Left ventricle myocardium superior (tissue), 1 donor: ENCODE results near the gene DGAT2. TPM values are rescaled to one million over a fixed set of nuclear protein-coding genes. Genes with fewer than 3 reads are reported as not detected.
"Not testable (repeated sequence)": the region's sequence is repeated elsewhere in the genome, so short reads cannot be mapped to it uniquely, and the experiment has no call there.

Source experiments
- ATAC-seq: fragments of 200-7000 bp; cut with Tn5 transposase; one replicate; pipeline ENCODE4 v1.9.1; 2020; ENCODE audit warnings: mild to moderate bottlenecking, moderate library complexity
- DNase-seq: peaks from one replicate; pipeline ENCODE4 v3.0.0-alpha.2; 2020
- intact Hi-C: fragments of 100-400 bp; cut with micrococcal nuclease; formaldehyde crosslinking; loops from one replicate; pipeline ENCODE4 v1.11.0; 2022
- long read RNA-seq: library from polyadenylated mRNA; unstranded; transcript quantifications from one replicate; pipeline ENCODE4 v2.0.0, GENCODE V29; 2021
- total RNA-seq: library from RNA; stranded (reverse); fragmentation: NEBNext Ultra II Directional; extraction: Animal tissue kit (Norgen Biotek cat#: 25700); gene quantifications from one replicate; pipeline ENCODE4 v1.2.1, GENCODE V29; 2021
- donor health status: DM: no; HTN: yes; CAD: no; lungs with severe emphysema.

DGAT2 gene, protein sequence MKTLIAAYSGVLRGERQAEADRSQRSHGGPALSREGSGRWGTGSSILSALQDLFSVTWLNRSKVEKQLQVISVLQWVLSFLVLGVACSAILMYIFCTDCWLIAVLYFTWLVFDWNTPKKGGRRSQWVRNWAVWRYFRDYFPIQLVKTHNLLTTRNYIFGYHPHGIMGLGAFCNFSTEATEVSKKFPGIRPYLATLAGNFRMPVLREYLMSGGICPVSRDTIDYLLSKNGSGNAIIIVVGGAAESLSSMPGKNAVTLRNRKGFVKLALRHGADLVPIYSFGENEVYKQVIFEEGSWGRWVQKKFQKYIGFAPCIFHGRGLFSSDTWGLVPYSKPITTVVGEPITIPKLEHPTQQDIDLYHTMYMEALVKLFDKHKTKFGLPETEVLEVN
- total RNA-seq = 18.3 TPM
- long read RNA-seq, transcript DGAT2-201 (8 exons, 2,453 nt) = major isoform, 59 of 64 reads
- long read RNA-seq, partial matches to known transcripts = 1 of 64 reads
- long read RNA-seq, other reads (novel, unspliced or antisense) = 3 of 64 reads

DNA sequence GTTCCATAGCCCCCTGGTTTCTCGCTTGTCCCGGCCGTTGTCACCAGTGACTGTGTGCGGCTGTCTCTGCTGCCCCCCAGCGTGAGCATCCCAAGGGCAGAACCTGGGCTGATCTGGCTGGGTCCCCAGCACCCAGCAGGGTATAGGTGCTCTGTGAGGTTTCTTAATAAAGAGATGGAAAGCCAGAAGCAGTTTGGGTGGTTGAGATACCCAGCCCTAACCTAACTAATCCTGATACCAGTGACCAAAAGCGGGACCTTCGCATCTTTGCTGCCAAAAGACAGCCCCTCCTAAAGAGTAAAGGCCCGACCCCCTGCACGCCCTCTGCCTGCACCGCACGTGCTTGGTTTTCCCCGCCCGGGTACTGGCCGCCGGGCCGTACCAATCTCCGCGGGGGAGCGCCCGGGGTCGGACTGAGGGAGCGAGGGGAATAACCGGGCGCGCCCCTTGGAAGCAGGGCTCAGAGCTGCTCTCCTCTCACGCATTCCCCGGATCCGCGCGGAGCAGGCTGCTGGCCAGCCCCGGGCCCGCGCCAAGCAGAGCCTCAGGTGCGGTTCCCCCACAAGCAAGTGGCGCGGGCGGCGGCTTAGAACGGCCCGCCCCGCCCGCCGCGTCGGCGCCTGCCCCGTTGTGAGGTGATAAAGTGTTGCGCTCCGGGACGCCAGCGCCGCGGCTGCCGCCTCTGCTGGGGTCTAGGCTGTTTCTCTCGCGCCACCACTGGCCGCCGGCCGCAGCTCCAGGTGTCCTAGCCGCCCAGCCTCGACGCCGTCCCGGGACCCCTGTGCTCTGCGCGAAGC lies at the start of gene DGAT2:
Gene DGAT2 (plus strand): TSS at position 667 of the 797 bp plus-strand sequence. CDS start 214 bp downstream, outside the sequence.
- DNase-seq (peak; percentile 90), ATAC-seq (peak; percentile 95)
- intact Hi-C loops = no loop called here

DNA sequence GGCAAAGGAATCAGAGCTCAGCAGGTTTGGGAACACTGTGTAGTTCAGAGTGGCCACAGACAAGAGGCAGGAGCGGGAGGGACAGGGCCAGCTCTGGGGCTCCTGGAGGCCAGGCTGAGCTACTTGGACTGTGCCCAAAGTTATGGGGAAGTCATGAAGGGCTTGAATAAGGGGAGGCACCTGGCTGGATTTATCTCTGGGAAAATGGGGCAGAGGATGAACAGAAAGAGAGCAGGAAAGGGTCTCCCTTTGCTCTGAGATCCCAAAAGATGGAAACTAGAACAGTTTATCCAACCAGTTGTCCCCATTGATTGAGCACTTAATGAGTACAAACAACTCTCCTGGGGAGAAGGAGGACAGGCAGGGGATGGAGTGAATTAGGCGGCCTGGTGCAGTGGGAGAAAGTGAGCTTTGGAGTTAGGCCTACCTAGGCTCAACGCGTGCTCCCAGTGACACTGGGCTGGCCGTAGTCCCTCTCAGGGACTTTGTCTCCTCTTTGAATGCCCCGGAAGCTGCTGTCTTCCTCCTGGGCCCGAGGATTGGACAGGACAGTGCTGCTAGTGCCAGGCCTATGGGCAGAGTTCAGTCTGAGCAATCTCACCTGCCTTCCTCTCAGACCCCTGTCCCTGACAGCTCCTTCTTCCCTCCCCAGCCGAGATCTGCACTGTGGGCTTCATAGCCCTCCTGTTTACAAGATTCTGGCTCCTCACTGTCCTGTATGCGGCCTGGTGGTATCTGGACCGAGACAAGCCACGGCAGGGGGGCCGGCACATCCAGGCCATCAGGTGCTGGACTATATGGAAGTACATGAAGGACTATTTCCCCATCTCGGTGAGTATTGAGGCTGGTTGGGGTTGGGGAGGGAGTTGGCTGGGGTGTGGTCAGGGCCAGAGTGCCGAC lies 49.0 kb upstream of the DGAT2 start:
- ATAC-seq (peak; percentile 50), DNase-seq (peak; percentile 25)
- intact Hi-C loops = no loop called here

DNA sequence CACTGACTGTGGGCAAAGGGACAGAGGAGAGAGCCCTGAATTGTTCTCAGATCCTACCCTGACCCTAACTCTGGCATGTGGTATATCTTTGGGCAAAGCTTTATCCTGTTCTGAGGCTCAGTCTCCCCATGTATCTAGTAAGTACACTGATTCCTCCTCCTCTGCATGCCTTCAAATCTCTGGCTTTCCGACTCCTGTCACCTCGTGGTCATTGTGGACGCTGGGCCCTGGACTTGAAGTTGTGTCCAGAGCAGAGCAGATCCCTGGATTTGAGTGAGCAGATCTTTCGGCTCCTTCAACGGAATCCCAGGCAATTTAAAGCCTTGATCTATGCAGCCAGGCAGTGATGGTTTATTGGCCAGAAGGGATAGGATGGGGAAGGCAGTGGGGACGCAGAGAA lies 47.9 kb upstream of the DGAT2 start:
- DNase-seq = no peak
- intact Hi-C loops = no loop called here
- no peak for ATAC-seq

DNA sequence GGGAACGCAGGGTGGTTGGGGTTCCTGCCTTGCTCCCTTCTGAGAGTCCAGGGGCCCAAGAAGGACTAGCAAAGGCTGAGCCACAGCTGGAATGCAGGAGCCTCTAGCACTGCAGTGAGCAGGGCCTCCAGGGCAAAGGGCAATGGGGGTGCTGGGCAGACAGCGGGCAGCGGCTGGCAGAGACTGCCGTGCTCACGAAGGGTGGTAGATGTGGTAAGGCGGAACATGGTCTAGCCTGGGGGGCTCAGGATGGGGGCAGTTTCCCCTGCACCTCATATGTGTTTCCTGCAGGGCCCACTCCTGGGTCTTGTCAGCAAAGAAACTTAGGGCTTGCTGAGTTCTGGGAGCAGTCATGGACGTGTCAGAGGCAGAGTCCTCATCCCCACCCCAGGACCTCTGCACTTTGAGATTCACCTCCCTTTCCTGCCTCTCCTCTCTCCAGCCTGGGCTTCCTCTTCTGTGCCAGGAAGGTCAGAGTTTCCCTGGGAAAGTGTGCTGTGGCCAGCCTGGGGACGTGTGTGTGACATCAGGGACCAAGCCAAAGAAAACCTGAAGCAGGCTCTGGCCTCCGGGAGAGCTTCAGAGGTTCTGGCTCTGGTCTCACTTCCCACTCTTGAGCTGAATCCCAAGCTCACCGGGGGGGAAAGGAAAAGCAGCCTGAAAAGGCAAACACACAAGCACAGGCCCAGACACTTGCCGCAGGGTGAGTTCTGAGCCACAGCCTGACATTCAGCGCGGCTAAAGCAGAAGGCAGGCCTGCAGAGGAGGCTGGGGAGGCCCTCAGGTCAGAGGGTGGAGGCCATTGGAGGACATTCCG lies 46.5 kb upstream of the DGAT2 start:
- ATAC-seq (no peak), DNase-seq (no peak)
- intact Hi-C loops = no loop called here

DNA sequence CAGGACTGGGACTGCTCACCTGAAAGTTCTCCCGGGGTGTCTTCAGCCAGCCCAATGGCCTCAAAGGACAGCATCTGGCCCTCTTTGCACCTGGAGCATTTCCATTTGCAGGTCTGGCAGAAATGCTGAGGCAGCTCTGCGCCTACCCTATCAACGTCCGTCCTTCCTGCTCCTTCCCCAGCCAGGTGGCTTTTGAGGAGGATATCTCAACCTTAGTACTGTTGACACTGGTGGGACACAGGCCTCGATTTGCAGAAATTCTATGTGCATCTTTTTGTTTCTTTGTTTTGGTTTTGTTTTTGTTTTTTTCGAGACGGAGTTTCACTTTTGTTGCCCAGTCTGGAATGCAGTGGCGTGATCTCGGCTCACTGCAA lies 45.9 kb upstream of the DGAT2 start:
- intact Hi-C loops = no loop called here
- ATAC-seq (no peak), DNase-seq (no peak)

DNA sequence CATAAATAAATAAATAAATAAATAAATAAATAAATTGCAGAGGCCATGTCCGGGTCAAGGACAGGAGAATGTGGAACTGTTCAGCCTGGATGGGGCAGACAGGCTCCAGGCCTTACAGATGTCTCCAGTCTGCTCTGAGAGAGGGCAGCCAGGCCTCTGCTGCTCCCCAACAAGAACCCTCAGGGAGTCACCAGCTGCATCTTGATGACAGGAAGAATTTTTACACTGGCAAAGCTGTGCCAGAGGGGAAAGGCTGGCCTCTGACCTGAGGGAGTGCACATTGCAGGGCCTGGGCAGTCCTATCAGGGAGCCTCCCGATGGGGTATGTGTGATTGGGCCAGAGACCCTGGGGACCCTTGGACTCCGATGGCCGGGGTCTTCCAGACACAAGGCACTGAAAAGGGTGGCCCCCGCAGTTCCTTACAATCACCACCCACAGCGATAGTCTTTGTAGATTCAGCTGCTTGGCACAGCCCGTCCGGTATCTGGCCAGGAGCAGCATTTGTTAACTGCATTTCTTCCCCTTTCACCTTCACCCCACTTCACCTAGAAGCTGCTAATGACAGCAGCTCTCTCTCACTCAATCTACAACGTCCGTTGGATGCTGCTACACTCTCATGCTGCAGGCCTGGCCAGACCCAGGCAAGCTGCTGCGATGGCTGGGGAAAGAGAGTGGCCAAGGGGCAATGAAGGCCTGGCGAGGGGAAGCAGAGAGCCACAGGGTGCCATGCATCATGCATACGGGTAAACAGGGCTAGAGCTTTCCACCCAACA lies 42.8 kb upstream of the DGAT2 start:
- DNase-seq = no peak
- peak; percentile 69 for ATAC-seq
- intact Hi-C loops = no loop called here

DNA sequence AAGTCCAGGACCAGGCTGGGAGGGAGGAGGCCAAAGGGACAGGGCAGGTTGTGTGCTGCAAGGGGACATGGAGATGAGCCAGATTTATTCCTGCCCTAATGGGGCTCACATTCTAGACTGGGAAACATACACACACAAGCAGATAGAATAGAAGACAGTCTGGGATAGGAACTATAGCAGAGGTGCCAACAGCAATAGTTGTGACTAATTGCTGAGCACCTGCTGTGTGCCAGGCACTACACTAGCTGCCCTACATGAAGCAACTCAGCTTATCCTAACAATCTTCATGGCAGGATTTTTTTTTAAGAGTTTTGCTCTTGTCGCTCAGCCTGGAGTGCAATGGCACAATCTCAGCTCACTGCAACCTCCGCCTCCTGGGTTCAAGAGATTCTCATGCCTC lies 39.6 kb upstream of the DGAT2 start:
- intact Hi-C loops = no loop called here
- ATAC-seq (no peak), DNase-seq (no peak)

DNA sequence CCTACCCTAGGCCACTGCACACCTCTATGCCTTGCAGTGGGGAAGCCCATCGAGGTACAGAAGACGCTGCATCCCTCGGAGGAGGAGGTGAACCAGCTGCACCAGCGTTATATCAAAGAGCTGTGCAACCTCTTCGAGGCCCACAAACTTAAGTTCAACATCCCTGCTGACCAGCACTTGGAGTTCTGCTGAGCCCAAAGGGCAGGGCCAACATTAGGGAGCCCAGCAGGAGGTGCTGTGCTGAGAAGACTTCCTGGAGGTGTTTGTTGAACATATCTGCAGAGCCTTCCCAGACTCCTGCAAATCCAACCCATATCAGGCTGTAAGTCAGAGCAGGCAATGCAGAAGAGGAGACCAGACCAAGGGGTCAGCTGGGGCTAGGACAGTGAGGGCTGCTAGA lies 37.5 kb upstream of the DGAT2 start:
- DNase-seq = no peak
- intact Hi-C loops = no loop called here
- no peak for ATAC-seq

DNA sequence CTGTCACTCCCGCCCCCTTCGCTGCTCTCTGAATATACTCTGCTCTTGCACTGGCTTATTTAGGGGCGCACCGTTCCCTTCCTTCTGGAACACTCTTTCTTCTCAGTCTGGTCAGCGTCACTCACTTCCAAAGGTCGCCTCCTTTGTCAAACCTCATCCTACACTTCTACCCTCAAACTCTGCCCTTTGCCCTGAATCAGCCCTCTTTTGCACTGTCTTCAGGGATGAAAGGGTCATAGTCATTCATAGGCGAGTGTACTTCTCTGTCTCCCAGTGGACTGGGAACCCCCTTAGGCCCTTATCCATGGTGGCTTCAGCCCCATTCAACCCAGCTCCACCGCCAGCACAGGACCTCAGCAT lies 35.5 kb upstream of the DGAT2 start:
- intact Hi-C loops = no loop called here
- DNase-seq (no peak), ATAC-seq (no peak)

DNA sequence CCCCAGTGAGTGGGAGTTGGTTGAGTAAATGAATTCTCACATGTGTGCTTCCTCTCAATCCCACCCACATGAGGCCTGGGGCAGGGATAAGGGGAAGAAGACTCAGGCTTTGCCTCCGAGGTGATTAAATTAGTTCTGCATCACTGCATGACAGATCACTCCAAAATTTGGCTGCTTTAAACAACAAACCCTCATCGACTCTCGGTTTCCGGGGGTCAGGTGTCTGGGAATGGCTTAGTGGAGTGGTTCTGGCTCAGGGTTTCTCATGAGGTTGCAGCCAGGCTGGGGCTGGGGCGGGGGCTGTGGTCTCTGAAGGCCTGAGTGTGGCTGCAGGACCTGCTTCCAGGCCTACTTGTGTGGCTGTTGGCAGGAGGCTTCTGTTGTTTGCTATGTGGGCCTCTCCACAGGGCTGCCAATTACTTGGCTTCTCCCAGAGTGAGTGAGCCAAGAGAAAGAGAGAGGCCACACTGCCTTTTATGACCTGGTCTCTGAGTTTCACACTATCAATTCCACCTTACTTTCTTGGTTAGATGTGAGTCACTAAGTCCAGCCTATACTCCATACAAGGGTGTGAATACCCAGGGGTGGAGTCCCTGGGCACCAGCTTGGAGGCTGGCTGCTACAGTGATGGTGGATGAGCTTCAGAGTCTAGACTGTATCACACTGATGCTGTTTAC lies 35.0 kb upstream of the DGAT2 start:
- intact Hi-C loops = no loop called here
- ATAC-seq (peak; percentile 88), DNase-seq (peak; percentile 54)

DNA sequence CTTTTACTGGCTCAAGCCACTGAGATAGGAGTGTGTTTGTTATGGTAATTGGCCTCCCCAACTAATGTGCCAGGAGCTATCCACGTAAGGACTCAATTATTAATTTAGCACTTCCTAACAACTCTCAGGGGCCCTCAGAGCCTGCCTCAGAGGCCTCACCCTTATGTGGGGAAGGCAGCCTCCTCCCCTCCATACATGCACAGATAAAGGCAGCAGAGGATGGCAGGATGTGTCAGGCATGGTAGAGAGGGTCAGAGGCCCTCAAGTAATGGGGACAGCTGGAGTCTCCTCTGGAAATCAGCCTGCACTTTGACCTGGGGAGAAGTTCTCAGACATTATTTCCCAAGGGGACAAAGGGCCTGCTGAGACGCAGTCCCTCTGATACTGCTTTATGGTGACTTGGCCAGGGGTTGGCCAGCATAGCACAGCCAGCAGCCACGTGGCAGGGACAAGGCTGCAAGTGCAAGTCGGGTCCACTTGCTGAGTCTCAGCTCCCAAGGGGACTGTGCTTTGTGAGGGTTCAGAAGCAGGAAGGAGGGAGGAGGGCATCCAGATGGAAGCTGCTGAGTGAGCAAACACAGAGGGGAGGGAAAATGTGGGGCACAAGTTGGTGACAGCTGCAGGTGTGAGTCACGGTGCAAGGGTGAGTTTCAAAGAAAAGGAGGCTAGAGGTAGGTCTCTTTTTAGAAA lies 33.9 kb upstream of the DGAT2 start:
- intact Hi-C loops = no loop called here
- peak; percentile 16 for ATAC-seq
- DNase-seq = no peak

DNA sequence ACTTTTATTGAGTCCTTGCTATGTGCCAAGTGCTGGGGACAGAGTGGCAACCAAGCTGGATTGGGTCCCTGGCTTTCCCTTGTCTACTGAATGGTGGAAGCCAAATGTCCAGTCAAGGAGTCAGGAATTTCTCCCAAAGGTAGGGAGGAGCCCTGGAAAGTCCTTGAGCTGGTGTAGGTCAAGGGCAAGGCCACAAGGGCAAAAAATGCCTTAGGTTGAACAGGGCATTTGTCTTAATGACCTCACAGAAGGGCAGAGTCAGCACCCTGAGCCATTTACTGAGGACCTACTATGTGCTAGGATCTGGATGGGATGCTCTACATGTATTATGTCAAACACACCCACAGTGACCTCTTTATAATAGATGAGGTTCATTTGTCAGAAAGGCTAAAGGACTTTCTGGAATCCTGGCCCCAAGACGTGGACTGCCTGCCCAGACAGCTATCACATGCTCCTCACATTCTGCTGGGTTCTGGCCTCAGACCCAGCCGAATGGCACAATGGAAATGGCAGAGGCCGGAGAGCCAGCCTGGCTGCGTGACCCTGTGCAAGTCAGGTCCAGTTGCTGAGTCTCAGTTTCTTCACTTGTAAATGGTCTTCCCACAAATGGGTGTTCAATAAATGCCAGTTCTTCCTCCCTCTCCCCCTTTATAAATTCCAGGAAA lies 33.3 kb upstream of the DGAT2 start:
- ATAC-seq = peak; percentile 24
- DNase-seq = no peak
- intact Hi-C loops = no loop called here

DNA sequence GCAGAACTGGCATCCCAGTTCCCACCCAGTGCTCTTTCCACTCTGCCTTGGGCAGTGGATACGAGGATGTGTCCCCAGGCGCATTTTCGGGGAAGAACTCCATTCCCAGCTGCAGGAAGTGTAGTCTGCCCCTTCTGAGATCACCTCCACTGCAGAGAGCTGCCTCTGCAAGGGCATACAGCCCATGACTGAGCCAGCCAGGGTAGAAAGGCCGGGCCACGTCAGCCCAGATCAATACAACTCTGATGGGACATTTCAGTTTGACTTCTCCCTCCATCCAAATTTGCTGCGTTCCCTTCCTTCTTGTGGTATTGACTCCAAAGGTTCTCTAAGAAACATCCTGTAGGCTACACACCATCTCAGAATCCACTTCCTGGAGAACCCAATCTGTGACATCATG lies 31.3 kb upstream of the DGAT2 start:
- ATAC-seq (no peak), DNase-seq (no peak)
- intact Hi-C loops = no loop called here

DNA sequence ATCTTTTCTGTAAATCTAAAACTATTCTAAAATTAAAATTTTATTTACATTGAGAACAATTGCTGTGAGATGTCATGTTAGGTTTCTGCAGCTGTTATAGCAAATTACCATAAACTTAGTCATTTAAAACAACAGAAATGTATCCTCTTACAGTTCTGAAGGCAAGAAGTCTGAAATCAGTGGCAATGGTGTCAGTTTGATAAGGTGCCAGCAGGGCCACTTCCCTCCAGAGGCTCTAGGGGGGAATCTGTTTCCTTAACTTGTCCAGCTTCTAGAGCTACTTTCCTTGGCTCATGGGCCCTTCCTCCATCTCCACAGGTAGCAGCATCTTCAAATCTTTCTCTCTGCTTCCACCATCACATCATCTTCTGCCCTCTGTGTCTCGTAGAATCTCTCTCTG lies 27.9 kb upstream of the DGAT2 start:
- intact Hi-C loops = no loop called here
- ATAC-seq = no peak
- DNase-seq = no peak

DNA sequence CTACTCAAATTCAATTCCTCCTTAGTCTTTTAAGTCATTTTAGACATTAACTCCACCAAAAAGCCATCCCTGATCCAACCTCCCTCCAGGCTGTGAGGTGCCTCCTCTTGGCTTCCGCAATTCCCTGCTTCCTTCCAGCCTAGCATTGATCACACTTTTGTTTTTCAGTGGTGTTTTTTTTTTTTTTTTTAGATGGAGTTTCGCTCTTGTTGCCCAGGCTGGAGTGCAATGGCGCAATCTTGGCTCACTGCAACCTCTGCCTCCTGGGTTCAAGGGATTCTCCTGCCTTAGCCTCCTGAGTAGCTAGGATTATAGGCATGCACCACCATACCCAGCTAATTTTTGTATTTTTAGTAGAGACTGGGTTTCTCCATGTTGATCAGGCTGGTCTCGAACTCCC lies 25.4 kb upstream of the DGAT2 start:
- DNase-seq, ATAC-seq, intact Hi-C loops: not testable (repeated sequence)
